NOMO-1 (cell line): Measurements from ENCODE around the gene AHRR.
A peak's percentile ranks its signal among the peaks of the same experiment; 100 is the strongest.
"Not testable (repeated sequence)": the region's sequence is repeated elsewhere in the genome, so short reads cannot be mapped to it uniquely, and the experiment has no call there.

Source experiments
- DNase-seq, 2 experiments: peaks; one replicate each; lab custom pipeline; 2025; ENCODE audit not compliant: unreplicated experiment in 2 of 2; lab: John Stamatoyannopoulos, UW

The AHRR gene

GRCh38 chr5:479566-480319 is 158.2 kb downstream of the AHRR start:
- no peak for DNase-seq

GRCh38 chr5:481347-481746 is 159.8 kb downstream of the AHRR start:
- DNase-seq = no peak

DNA sequence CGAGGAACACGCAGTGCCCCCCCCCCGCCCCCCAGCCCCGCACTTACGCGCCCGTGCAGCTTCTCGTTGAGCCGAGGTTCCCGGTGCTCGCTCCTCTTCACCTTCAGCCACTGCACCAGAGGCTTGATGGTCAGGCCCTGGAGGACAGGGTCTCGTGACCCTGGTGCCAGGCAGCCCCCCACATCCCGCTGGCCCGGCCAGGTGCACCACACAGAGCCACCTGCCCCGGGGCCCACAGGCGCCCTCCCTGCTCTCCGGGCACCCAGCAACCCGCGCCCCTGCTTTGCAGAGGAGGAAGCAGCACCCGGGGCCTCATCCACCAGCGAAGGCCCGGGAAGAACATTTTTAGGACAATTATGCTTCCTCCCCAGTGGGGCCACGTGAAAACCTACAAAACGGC is 160.5 kb downstream of the AHRR start:
- peak in 1 of 2 experiments; percentile 28 for DNase-seq

- no peak for DNase-seq
Measured at GRCh38 chr5:482506-482905, 161.0 kb downstream of the AHRR start.

DNA sequence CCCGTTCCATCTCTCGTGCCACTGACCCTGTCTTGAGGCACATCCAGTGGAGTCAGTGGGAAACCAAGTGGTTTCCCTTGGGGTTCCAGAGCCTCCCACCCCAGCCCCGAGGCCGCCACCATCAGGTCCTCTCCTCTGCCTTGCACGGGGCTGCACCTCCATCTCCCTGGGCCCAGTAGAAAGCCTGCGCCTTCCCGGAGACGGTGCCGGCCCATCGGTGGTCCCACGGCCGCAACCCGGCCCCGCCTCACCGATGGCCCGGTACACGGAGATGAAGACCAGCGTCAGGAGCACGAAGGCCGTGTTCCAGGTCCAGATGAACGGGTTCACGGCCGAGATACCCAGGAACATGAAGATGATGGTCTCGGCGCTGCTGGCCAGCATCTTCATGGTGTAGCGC is 161.5 kb downstream of the AHRR start:
- DNase-seq = no peak

DNA sequence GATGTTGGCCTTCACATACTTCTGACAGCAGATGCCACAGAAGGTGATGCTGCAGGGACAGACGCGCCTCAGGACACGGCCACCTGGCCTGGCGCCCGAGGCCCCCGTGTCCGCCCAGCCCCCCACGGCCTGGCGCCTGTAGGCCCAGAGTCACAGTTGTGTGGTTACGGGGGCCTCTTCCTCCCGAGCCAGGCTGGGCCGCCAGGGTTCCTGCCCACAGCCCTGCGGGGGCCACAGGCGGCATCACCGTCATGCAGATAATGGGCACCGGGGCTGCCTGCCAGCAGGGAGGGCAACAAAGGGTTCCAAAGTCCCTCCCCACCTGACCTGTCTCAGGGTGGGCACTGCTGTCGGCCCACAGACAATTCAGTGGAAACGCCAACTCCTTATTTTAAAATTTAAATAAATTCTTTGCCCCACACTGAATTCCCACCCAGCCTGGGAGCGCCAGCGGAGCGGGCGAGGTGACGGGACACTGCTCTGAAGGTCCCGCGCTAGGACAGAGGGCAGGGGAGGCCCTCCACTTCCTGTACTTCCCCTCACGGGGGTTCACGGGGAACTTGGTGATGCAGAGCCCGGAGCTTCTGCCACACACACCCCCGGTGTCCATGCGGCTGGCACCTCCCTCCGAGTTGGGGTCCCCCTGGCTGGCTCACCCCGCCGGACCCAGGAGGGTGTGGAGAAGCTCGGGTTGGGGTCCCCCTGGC is 162.1 kb downstream of the AHRR start:
- DNase-seq = peak; percentile 49 to 75

- no peak for DNase-seq
Measured at GRCh38 chr5:484556-484955, 163.0 kb downstream of the AHRR start.

DNA sequence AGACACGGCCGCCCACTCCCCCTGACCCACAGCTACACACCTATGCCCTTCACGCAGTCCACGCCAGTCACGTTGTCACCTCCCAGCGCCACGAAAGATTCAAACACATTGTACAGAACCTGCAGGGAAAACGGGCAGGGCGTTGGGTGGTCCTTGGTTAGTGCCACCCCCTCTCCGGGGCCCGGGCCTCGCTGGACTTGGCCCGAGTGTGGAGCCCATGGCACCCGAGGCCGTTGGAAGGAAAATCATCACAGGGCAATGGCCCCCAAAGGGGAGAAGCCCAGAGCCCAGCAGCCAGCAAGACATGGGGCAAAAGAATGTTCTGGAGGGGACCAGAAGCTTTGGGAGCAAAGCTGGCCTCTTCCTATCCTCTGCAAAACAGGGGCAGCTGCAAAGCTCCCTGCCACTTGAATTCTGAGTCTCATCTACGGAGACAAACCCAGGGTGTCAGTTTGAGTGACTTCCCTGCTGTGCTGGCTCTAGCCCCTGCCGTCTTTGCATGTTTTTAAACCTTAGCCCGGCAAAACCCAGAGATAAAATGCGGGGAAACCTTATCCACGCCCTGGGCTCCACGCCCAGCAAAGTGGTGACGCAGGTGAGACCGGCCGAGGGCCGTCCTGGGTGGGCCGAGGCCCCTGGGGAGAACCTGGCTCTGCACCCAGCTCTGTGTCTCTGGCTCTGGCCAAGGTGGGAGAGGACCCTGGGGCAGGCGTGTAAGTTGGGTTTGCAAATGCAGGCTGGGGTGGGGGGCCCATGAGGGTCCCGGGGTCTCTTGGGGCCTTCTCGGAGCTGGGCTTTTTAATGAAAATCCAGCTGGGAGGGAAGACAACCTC is 163.8 kb downstream of the AHRR start:
- DNase-seq = no peak

DNA sequence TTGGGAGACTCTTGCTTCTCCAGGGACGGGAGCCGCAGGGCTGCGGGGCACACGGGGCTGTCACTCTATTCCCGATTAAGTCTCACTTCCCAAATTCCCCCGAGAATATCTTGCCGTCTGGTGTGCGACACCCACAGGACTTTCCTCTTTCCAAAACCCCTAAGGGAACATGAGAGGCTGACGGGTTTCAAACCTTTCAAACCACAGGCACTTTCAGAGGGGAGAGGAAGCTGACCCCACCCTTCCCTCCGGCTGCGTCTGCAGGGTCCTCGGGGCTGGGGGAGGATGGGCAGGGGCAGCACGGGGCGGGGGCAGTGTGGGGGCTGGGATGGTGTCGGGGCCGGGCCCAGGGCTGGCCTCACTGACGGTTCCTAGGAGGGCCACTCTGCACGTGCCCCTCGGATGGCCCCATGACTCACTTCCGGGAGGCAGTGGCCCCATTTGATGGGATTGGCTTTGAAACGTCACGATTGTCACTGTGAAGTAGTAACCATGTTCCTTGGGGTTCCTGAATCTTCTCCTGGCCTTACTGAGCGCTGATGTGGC is 164.5 kb downstream of the AHRR start:
- DNase-seq = peak; percentile 96 to 98

DNA sequence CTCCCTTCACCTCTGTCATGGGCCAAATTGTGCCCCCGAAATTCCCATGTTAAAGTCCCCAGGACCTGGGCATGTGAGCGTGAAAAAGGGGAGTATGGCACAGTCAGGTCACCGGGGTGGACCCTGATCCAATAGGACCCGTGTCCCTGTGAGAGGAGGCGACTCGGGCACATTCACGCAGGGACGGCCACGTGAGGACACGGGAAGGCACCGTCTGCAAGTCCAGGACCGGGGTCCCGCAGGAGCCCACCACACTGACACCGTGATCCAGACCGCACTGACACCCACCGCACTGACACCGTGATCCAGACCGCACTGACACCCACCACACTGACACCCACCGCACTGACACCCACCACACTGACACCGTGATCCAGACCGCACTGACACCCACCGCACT is 165.1 kb downstream of the AHRR start:
- DNase-seq = not testable (repeated sequence)
